ENCODE data around the gene EGLN2.
"Not testable (repeated sequence)": the region's sequence is repeated elsewhere in the genome, so short reads cannot be mapped to it uniquely, and the experiment has no call there.

Gene EGLN2

DNA sequence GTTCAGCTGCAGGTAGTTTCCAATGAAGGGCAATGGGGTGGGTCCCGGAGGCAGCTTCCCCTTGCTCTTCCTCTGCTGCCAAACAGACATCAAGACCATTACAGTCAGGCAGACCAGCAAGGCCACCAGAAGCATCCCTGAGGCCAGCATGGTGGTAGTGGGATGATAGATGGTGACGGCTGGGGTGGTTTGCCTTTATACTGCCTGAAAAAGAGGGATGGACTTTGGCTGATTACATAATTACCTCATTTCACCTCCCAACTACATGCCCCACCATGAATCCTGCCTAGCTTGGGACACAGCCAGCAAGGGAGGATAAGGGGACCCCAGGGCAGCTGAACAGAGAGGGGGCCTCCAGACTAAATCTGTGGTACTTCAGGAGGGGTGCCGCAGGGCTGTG, 51.3 kb downstream of the EGLN2 start, which contains the start of gene CYP2A6:
CYP2A6 (minus strand) TSS at position 171 of the 400 bp plus-strand sequence; CDS start at position 150, 21 bp downstream.
- not testable (repeated sequence) for DNase-seq

DNA sequence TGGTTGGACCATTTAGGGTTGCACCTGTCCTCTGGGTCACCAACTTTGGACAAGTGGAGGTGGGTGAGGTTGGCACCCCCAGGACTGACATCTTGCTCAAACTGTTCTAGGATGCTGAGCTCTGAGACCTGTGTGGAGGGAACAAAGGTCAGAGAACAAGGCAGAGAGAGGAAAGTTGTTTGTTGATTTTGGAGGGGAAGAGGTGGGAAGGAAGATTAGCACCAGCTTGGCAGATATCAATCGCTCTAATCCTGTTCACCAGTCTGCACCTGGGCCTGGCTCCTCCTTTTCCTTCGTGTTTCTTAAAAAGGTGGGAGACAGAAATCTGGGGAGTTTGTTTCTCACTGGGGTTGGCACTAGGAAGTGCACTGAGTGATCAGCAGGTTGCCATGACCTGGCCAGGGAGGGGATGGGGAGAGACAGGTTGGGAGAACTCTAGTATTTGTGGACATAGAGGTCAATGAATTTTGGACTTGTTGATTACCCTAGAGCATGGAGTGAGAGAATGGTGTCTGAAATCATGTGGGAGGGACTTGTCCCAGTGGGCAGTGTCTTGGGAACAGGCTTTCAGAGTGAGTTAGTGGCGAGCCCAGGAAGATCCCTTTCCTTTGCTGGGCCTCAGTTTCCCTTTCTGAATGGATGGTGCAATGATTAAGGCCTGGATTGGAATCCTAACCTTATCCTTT, 53.6 kb downstream of the EGLN2 start:
- not testable (repeated sequence) for DNase-seq
